ENCODE data around the gene ZSWIM3. TPM values are rescaled to one million over a fixed set of nuclear protein-coding genes. Genes with fewer than 3 reads are reported as not detected.

Gene ZSWIM3
- total and polyA plus RNA-seq, 2 of the 13 experiments (the other 11 are each of a cell fraction or from before 2014, with no cell fraction given), result 5.2 to 5.8 TPM

DNA sequence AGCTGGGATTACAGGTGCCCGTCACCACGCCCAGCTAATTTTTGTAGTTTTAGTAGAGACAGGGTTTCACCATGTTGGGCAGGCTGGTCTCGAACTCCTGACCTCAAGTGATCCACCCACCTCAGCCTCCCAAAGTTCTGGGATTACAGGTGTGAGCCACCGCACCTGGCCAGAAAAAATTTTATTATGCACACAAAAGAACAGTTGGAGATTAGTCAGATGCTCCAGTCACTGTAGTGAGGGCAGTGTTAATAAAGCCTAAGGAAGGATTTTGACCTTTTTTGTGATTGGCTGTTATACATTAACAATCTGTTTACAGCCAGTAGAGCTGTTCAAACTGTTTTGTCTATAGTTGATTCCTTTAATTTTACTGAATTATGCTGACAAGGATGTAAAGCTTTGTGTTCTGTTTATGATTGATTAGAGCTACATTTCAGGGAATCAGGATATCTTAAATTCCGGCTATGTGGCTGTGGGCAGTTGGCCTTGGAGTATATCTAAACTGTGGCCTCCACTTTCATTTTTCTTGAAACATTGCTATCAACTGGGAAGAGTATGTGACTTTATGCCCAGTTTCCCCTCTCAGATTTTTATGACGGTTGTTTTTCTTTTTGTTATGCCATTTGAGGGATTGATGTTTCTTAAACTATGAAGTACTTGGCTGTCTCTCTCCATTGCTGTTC is 9.9 kb downstream of the ZSWIM3 start:
- Histone ChIP-seq H3K4me2 (ENCODE audit: low read depth, low read length) (peak overlapping the region; percentile 41), H3K27ac (ENCODE audit: extremely low read length, insufficient read depth, low read length) (peak overlapping the region; percentile 24)
- no TSS peak for BruUV-seq (replicated peaks)
- peak; percentile 94 for TF ChIP-seq ZNF460 (CRISPR knock-in tag; IDR thresholded peaks at IDR 0.05; ENCODE audit: borderline replicate concordance)
- TF ChIP-seq, protein P1, sequence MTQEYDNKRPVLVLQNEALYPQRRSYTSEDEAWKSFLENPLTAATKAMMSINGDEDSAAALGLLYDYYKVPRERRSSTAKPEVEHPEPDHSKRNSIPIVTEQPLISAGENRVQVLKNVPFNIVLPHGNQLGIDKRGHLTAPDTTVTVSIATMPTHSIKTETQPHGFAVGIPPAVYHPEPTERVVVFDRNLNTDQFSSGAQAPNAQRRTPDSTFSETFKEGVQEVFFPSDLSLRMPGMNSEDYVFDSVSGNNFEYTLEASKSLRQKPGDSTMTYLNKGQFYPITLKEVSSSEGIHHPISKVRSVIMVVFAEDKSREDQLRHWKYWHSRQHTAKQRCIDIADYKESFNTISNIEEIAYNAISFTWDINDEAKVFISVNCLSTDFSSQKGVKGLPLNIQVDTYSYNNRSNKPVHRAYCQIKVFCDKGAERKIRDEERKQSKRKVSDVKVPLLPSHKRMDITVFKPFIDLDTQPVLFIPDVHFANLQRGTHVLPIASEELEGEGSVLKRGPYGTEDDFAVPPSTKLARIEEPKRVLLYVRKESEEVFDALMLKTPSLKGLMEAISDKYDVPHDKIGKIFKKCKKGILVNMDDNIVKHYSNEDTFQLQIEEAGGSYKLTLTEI (CRISPR knock-in tag; conservative IDR thresholded peaks at IDR 0.05), result no peak
- TF ChIP-seq, protein P2, sequence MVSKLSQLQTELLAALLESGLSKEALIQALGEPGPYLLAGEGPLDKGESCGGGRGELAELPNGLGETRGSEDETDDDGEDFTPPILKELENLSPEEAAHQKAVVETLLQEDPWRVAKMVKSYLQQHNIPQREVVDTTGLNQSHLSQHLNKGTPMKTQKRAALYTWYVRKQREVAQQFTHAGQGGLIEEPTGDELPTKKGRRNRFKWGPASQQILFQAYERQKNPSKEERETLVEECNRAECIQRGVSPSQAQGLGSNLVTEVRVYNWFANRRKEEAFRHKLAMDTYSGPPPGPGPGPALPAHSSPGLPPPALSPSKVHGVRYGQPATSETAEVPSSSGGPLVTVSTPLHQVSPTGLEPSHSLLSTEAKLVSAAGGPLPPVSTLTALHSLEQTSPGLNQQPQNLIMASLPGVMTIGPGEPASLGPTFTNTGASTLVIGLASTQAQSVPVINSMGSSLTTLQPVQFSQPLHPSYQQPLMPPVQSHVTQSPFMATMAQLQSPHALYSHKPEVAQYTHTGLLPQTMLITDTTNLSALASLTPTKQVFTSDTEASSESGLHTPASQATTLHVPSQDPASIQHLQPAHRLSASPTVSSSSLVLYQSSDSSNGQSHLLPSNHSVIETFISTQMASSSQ (IDR thresholded peaks at IDR 0.05; ENCODE audit: low read depth), result 0 out of 2 replicates have a peak, but pooled peaks have one; percentile 51
- TF ChIP-seq, protein P2 (CRISPR knock-in tag; IDR thresholded peaks at IDR 0.05; ENCODE audit: borderline replicate concordance), result no peak; the same call in 1 of the 2 replicates
- TF ChIP-seq, protein P3, sequence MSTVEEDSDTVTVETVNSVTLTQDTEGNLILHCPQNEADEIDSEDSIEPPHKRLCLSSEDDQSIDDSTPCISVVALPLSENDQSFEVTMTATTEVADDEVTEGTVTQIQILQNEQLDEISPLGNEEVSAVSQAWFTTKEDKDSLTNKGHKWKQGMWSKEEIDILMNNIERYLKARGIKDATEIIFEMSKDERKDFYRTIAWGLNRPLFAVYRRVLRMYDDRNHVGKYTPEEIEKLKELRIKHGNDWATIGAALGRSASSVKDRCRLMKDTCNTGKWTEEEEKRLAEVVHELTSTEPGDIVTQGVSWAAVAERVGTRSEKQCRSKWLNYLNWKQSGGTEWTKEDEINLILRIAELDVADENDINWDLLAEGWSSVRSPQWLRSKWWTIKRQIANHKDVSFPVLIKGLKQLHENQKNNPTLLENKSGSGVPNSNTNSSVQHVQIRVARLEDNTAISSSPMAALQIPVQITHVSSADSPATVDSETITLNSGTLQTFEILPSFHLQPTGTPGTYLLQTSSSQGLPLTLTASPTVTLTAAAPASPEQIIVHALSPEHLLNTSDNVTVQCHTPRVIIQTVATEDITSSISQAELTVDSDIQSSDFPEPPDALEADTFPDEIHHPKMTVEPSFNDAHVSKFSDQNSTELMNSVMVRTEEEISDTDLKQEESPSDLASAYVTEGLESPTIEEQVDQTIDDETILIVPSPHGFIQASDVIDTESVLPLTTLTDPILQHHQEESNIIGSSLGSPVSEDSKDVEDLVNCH (CRISPR knock-in tag; IDR thresholded peaks at IDR 0.05), result no peak
- no peak for TF ChIP-seq ZNF547 (CRISPR knock-in tag; IDR thresholded peaks at IDR 0.05)
- TF ChIP-seq ZNF251 (CRISPR knock-in tag; IDR thresholded peaks at IDR 0.05), result no peak
- TF ChIP-seq CAMTA2 (CRISPR knock-in tag; IDR thresholded peaks at IDR 0.05; ENCODE audit: borderline replicate concordance), result no peak
- TF ChIP-seq, protein P4, sequence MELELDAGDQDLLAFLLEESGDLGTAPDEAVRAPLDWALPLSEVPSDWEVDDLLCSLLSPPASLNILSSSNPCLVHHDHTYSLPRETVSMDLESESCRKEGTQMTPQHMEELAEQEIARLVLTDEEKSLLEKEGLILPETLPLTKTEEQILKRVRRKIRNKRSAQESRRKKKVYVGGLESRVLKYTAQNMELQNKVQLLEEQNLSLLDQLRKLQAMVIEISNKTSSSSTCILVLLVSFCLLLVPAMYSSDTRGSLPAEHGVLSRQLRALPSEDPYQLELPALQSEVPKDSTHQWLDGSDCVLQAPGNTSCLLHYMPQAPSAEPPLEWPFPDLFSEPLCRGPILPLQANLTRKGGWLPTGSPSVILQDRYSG (CRISPR knock-in tag; IDR thresholded peaks at IDR 0.05), result 0 out of 2 replicates have a peak, but pooled peaks have one; percentile 52
- 0 out of 2 replicates have a peak, but pooled peaks have one; percentile 50 for TF ChIP-seq ZFAT (CRISPR knock-in tag; conservative IDR thresholded peaks at IDR 0.05)
- no peak for TF ChIP-seq SOX6 (IDR thresholded peaks at IDR 0.05)
- TF ChIP-seq SOX6 (CRISPR knock-in tag; IDR thresholded peaks at IDR 0.05), result peak; percentile 58; the same call in 1 of the 2 replicates

More for the DNA sequence above, 9.9 kb downstream of the ZSWIM3 start:
- Histone ChIP-seq H3K4me3 (replicated peaks in 1 of 3; ENCODE audit: insufficient read depth in 1 of 3, low read depth in 2 of 3, low read length in 3 of 3) (no peak overlapping the region), H3K4me1 (ENCODE audit: insufficient read depth, low read length) (peaks cover 66% of the 10 kb centered on the region), H3K79me2 (ENCODE audit: insufficient read depth, low read length) (no peaks in the 10 kb centered on the region), H3K36me3 (replicated peaks in 1 of 2; ENCODE audit: control insufficient read depth in 1 of 2, insufficient read depth in 2 of 2, low read length in 2 of 2) (no peaks in the 10 kb centered on the region), H2AFZ (ENCODE audit: low read length) (peak overlapping the region; percentile 24), H4K20me1 (ENCODE audit: insufficient read depth, low read length) (no peaks in the 10 kb centered on the region), H3K9me3 (ENCODE audit: low read length) (no peaks in the 10 kb centered on the region), H3K9ac (ENCODE audit: insufficient read depth, low read depth, low read length) (no peak overlapping the region), H3K27me3 (ENCODE audit: control insufficient read depth in 1 of 2, insufficient read depth in 2 of 2, low read length in 2 of 2) (no peaks in the 10 kb centered on the region)
- DNase-seq (ENCODE audit: low spot score), result no peak
- 63% methylated on average over 6 of the region's 6 CpGs for WGBS (ENCODE audit: low lambda C conversion rate)
- peak; percentile 31; the same call in 2 of the 3 replicates for ATAC-seq
- FAIRE-seq, result no peak
- intact Hi-C loops (cut with micrococcal nuclease; ENCODE audit: unreplicated experiment), result no loop called here
- in situ Hi-C loops (cut with HindIII; ENCODE audit: extremely low pct_ligation_motif_present, low pct_unique_long_range_greater_than_20kb), result no loop called here
- ChIA-PET POLR2A (interaction anchor here (1.9 to 4.4 kb wide), 2 partner anchors 14 to 24 kb away, joined by 5 to 24 read pairs; partner anchors contain the start of genes CTSA, NEURL2 and ZSWIM1), CTCF (ENCODE audit: low intra/inter-chr PET ratio, low total read pairs) (no interaction called here)

Data from HepG2 (cell line).